H9 (cell line): Measurements from ENCODE around the gene MAPK11. TPM values are rescaled to one million over a fixed set of nuclear protein-coding genes. Genes with fewer than 3 reads are reported as not detected.

ENCODE experiments used
- DNase-seq: peaks from one replicate; pipeline ENCODE4 v3.0.0-alpha.2; 2017
- H2AFZ ChIP-seq: one replicate; pipeline ENCODE4 v1.6.1; 2013; ENCODE audit warnings: mild to moderate bottlenecking, low read length, control low read depth, moderate library complexity
- H2AK5ac ChIP-seq: 2 replicates; pipeline ENCODE4 v1.6.1; 2013; ENCODE audit warnings: low read length, control low read depth, mixed read lengths; ENCODE audit not compliant: insufficient read length
- H2BK120ac ChIP-seq: one replicate; pipeline ENCODE4 v1.6.1; 2013; ENCODE audit warnings: low read depth, mild to moderate bottlenecking, low read length, control low read depth, inconsistent platforms; ENCODE audit not compliant: poor library complexity, severe bottlenecking
- H2BK12ac ChIP-seq: 2 replicates; pipeline ENCODE4 v1.6.1; 2013; ENCODE audit warnings: low read length, control low read depth, mixed read lengths, low read depth; ENCODE audit not compliant: insufficient read length
- H2BK15ac ChIP-seq: 2 replicates; pipeline ENCODE4 v1.6.1; 2013; ENCODE audit warnings: low read depth, low read length, control low read depth
- H2BK20ac ChIP-seq: one replicate; pipeline ENCODE4 v1.6.1; 2013; ENCODE audit warnings: low read depth, mild to moderate bottlenecking, low read length, control low read depth, inconsistent platforms; ENCODE audit not compliant: poor library complexity, severe bottlenecking
- H2BK5ac ChIP-seq: 2 replicates; pipeline ENCODE4 v1.6.1; 2013; ENCODE audit warnings: low read length, control low read depth, mixed read lengths; ENCODE audit not compliant: insufficient read length
- H3K14ac ChIP-seq: 2 replicates; pipeline ENCODE4 v1.6.1; 2013; ENCODE audit warnings: low read length, control low read depth; ENCODE audit not compliant: insufficient read depth
- H3K18ac ChIP-seq: 2 replicates; pipeline ENCODE4 v1.6.1; 2013; ENCODE audit warnings: low read depth, mild to moderate bottlenecking, mixed read lengths, low read length, control low read depth; ENCODE audit not compliant: insufficient read length
- H3K23ac ChIP-seq: 2 replicates; pipeline ENCODE4 v1.6.1; 2013; ENCODE audit warnings: low read length, control low read depth, mixed read lengths, low read depth; ENCODE audit not compliant: insufficient read length
- H3K23me2 ChIP-seq: 2 replicates; pipeline ENCODE4 v1.6.1; 2013; ENCODE audit warnings: low read depth, mild to moderate bottlenecking, mixed read lengths, low read length, control low read depth; ENCODE audit not compliant: insufficient read length, poor library complexity, severe bottlenecking
- H3K27ac ChIP-seq: 2 replicates; pipeline ENCODE4 v1.5.1; 2013; ENCODE audit warnings: low read length, control low read depth, mixed read lengths, low read depth; ENCODE audit not compliant: insufficient read length
- H3K27me3 ChIP-seq: 2 replicates; pipeline ENCODE4 v1.6.1; 2013; ENCODE audit warnings: low read length, control low read depth, inconsistent platforms; ENCODE audit not compliant: insufficient read depth
- H3K4ac ChIP-seq: 2 replicates; pipeline ENCODE4 v1.6.1; 2013; ENCODE audit warnings: low read depth, mild to moderate bottlenecking, control low read depth, inconsistent platforms, low read length, moderate library complexity
- H3K4me1 ChIP-seq: 2 replicates; pipeline ENCODE4 v1.6.1; 2013; ENCODE audit warnings: low read length, control low read depth, inconsistent platforms; ENCODE audit not compliant: insufficient read depth
- H3K4me2 ChIP-seq: 2 replicates; pipeline ENCODE4 v1.6.1; 2013; ENCODE audit warnings: low read length, control low read depth, mixed read lengths; ENCODE audit not compliant: insufficient read length, insufficient read depth
- H3K56ac ChIP-seq: 2 replicates; pipeline ENCODE4 v1.6.1; 2013; ENCODE audit warnings: low read depth, mild to moderate bottlenecking, mixed read lengths, low read length, control low read depth; ENCODE audit not compliant: insufficient read length
- H3K79me1 ChIP-seq: 2 replicates; pipeline ENCODE4 v1.6.1; 2013; ENCODE audit warnings: low read depth, mild to moderate bottlenecking, moderate library complexity, low read length, control low read depth, inconsistent platforms; ENCODE audit not compliant: insufficient read depth, poor library complexity, severe bottlenecking
- H3K79me2 ChIP-seq: 2 replicates; pipeline ENCODE4 v1.6.1; 2013; ENCODE audit warnings: low read length, control low read depth, inconsistent platforms; ENCODE audit not compliant: insufficient read depth
- H3K9ac ChIP-seq: 2 replicates; pipeline ENCODE4 v1.6.1; 2013; ENCODE audit warnings: low read length, control low read depth, mixed read lengths; ENCODE audit not compliant: insufficient read length; ENCODE audit errors: extremely low read depth
- H3K9me3 ChIP-seq: one replicate; pipeline ENCODE4 v1.6.1; 2013; ENCODE audit warnings: low read depth, low read length, inconsistent platforms; ENCODE audit not compliant: control insufficient read depth
- H3T11ph ChIP-seq: one replicate; pipeline ENCODE4 v1.6.1; 2013; ENCODE audit warnings: mild to moderate bottlenecking, low read length, control low read depth, inconsistent platforms
- H4K20me1 ChIP-seq: one replicate; pipeline ENCODE4 v1.6.1; 2013; ENCODE audit not compliant: control insufficient read depth, insufficient read length, insufficient read depth
- H4K5ac ChIP-seq: 2 replicates; pipeline ENCODE4 v1.6.1; 2013; ENCODE audit warnings: low read depth, mild to moderate bottlenecking, mixed read lengths, low read length, control low read depth; ENCODE audit not compliant: insufficient read length
- H4K8ac ChIP-seq: replicated peaks from 2 replicates; pipeline ENCODE4 v1.6.1; 2013; ENCODE audit warnings: low read length, control low read depth, mixed read lengths, low read depth; ENCODE audit not compliant: insufficient read length
- H4K91ac ChIP-seq: 2 replicates; pipeline ENCODE4 v1.6.1; 2013; ENCODE audit warnings: low read depth, mild to moderate bottlenecking, moderate library complexity, mixed read lengths, low read length, control low read depth; ENCODE audit not compliant: insufficient read length
- H3K27ac Mint-ChIP-seq, 3 experiments: 2 replicates in 2 of 3; 3 replicates in 1 of 3; pipeline ENCODE4 v1.8.0; 2020 to 2021; ENCODE audit warnings: mixed read lengths in 3 of 3, mild to moderate bottlenecking in 1 of 3, moderate library complexity in 1 of 3
- H3K27me3 Mint-ChIP-seq: 2 replicates; pipeline ENCODE4 v1.8.0; 2021; ENCODE audit warnings: low read depth, mild to moderate bottlenecking, moderate library complexity, mixed read lengths
- H3K36me3 Mint-ChIP-seq, 3 experiments: 2 replicates in 2 of 3; 3 replicates in 1 of 3; pipeline ENCODE4 v1.8.0; 2020 to 2021; ENCODE audit warnings: low read depth in 3 of 3, mixed read lengths in 3 of 3; ENCODE audit not compliant: insufficient read depth in 1 of 3
- H3K4me1 Mint-ChIP-seq, 2 experiments: 2 replicates each; pipeline ENCODE4 v1.8.0; 2020; ENCODE audit warnings: mixed read lengths in 2 of 2
- H3K4me3 Mint-ChIP-seq, 2 experiments: 2 replicates in 1 of 2; 3 replicates in 1 of 2; pipeline ENCODE4 v1.8.0; 2020 to 2021; ENCODE audit warnings: mild to moderate bottlenecking in 2 of 2, mixed read lengths in 2 of 2, moderate library complexity in 1 of 2
- H3K9me3 Mint-ChIP-seq, 2 experiments: 2 replicates in 1 of 2; 3 replicates in 1 of 2; pipeline ENCODE4 v1.8.0; 2020; ENCODE audit warnings: mild to moderate bottlenecking in 2 of 2, mixed read lengths in 2 of 2, moderate library complexity in 1 of 2
- CTCF ChIP-seq: fragments of 200-600 bp; sonication (generic); conservative IDR thresholded peaks from 3 replicates; pipeline ENCODE4 v1.8.0; 2021; ENCODE audit warnings: antibody characterized with exemption, mild to moderate bottlenecking
- WGBS: extraction: QIAGEN DNeasy Blood & Tissue Kit; methylation state at CpG from one replicate; pipeline ENCODE4 v1.1.7; 2013; ENCODE audit warnings: missing lambda C conversion rate, low lambda C conversion rate, mixed read lengths; ENCODE audit not compliant: insufficient read length; ENCODE audit errors: extremely low coverage; 5-methylcytosine and 5-hydroxymethylcytosine counted together
- total RNA-seq: library from RNA; stranded (reverse); gene quantifications from 2 replicates; pipeline ENCODE4 v1.2.1, GENCODE V29; 2021

Gene MAPK11
- total RNA-seq, 1 experiment from 2014 or later, result 1.5 TPM

- Histone ChIP-seq H3K18ac (no peak overlapping the region), H3K4me1 (no peaks in the 10 kb centered on the region; the same call in 1 of the 2 replicates), H3K23me2 (peaks cover 5% of the 10 kb centered on the region), H2BK15ac (no peak overlapping the region), H2BK5ac (no peak overlapping the region), H3K27ac (no peak overlapping the region), H3K9ac (no peak overlapping the region), H3K56ac (no peak overlapping the region), H3K79me1 (no peaks in the 10 kb centered on the region), H2BK12ac (no peak overlapping the region), H2AFZ (no peak overlapping the region), H3K23ac (no peak overlapping the region), H4K20me1 (no peaks in the 10 kb centered on the region), H3K27me3 (no peaks in the 10 kb centered on the region), H3K4ac (no peak overlapping the region), H3K14ac (no peak overlapping the region), H3K9me3 (no peaks in the 10 kb centered on the region), H4K91ac (no peak overlapping the region), H3K4me2 (no peak overlapping the region), H2BK20ac (no peak overlapping the region), H2AK5ac (no peak overlapping the region), H3K79me2 (no peaks in the 10 kb centered on the region), H4K8ac (no peak overlapping the region), H3T11ph (no peak overlapping the region), H4K5ac (no peak overlapping the region), H2BK120ac (no peak overlapping the region)
- DNase-seq, result peak; percentile 71
- Mint-ChIP-seq H3K36me3 (no peaks in the 10 kb centered on the region; a peak in 1 of 7 replicates), H3K4me1 (peaks cover 20 to 28% of the 10 kb centered on the region in 2 experiments), H3K9me3 (no peaks in the 10 kb centered on the region), H3K4me3 (peak overlapping the region in 1 of 2 experiments; percentile 2; a peak in 2 of 5 replicates), H3K27me3 (peaks cover 4% of the 10 kb centered on the region), H3K27ac (peak overlapping the region in 1 of 3 experiments; percentile 29; a peak in 1 of 7 replicates)
- WGBS, result no CpG with 5 or more reads among the region's 7 CpGs
- TF ChIP-seq CTCF, result no peak
These were observed 38.4 kb upstream of the MAPK11 start for GRCh38 chr22:50308597-50308935.
